ENCODE measurements around the gene HMGXB3. TPM values are rescaled to one million over a fixed set of nuclear protein-coding genes. Genes with fewer than 3 reads are reported as not detected.

HMGXB3 gene
- polyA plus RNA-seq, 1 donor from 2014 or later = 66.6 TPM

DNA sequence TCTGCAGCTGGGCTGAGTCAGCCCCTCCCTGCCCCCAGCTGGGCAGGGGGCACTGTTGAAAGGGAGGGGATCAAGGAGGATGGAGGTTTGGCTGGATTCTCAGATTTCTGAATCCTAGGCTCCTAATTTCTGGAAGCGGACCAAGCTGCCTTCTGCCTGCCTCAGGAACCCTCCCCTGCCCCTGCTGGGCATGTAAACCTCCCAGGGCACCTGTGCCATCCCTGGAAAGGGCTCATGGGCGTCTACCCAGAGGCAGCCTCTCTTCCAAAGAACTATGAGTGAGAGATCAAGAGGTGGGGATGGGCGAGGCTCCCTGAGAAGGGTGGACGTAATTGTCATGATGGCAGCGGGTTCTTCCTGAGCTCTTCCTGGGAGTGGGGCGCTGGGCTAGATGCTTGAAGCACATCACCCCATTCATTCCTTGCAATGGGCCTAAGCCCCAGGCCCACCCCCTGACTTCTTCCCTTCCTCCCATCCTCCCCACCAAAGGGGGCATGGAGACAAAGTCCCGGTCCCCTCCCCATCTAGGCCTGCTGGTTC lies 64.2 kb downstream of the HMGXB3 start:
- Histone ChIP-seq H3F3A (ENCODE audit: insufficient read depth, low read length, poor library complexity, severe bottlenecking) (no peaks in the 10 kb centered on the region), H4K20me1 (ENCODE audit: insufficient read depth) (no peaks in the 10 kb centered on the region), H3K9me3 (ENCODE audit: low read length) (no peaks in the 10 kb centered on the region), H3K27ac (ENCODE audit: low read length) (no peak overlapping the region), H3K9me2 (ENCODE audit: insufficient read depth, low read length) (no peaks in the 10 kb centered on the region), H3K4me2 (ENCODE audit: low read length) (no peak overlapping the region), H2AFZ (ENCODE audit: low read depth, low read length) (no peak overlapping the region), H3K36me3 (ENCODE audit: insufficient read depth, low read length) (no peaks in the 10 kb centered on the region), H3K79me2 (replicated peaks; ENCODE audit: insufficient read depth, low read length) (no peaks in the 10 kb centered on the region), H3K9ac (ENCODE audit: low read length) (no peak overlapping the region), H3K27me3 (ENCODE audit: insufficient read depth, low read depth, low read length) (no peaks in the 10 kb centered on the region), H3K4me3 (ENCODE audit: low read length) (no peak overlapping the region)
- TF ChIP-seq REST (IDR thresholded peaks at IDR 0.05; ENCODE audit: borderline replicate concordance) (no peak), SMC3 (conservative IDR thresholded peaks at IDR 0.05; ENCODE audit: poor library complexity) (no peak), MXI1 (conservative IDR thresholded peaks at IDR 0.05; ENCODE audit: poor library complexity, severe bottlenecking) (no peak), RAD21 (conservative IDR thresholded peaks at IDR 0.05) (no peak), TAF1 (IDR thresholded peaks at IDR 0.05; ENCODE audit: low read depth) (no peak), EZH2 (IDR thresholded peaks at IDR 0.05; ENCODE audit: borderline replicate concordance, insufficient read depth, low read length, poor library complexity, severe bottlenecking) (no peak), EP300 (conservative IDR thresholded peaks at IDR 0.05; ENCODE audit: poor library complexity, severe bottlenecking) (no peak), POLR2AphosphoS5 (IDR thresholded peaks at IDR 0.05) (no peak)
- TF ChIP-seq, protein P1, sequence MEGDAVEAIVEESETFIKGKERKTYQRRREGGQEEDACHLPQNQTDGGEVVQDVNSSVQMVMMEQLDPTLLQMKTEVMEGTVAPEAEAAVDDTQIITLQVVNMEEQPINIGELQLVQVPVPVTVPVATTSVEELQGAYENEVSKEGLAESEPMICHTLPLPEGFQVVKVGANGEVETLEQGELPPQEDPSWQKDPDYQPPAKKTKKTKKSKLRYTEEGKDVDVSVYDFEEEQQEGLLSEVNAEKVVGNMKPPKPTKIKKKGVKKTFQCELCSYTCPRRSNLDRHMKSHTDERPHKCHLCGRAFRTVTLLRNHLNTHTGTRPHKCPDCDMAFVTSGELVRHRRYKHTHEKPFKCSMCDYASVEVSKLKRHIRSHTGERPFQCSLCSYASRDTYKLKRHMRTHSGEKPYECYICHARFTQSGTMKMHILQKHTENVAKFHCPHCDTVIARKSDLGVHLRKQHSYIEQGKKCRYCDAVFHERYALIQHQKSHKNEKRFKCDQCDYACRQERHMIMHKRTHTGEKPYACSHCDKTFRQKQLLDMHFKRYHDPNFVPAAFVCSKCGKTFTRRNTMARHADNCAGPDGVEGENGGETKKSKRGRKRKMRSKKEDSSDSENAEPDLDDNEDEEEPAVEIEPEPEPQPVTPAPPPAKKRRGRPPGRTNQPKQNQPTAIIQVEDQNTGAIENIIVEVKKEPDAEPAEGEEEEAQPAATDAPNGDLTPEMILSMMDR (IDR thresholded peaks at IDR 0.05; ENCODE audit: poor library complexity, severe bottlenecking) = no peak

DNA sequence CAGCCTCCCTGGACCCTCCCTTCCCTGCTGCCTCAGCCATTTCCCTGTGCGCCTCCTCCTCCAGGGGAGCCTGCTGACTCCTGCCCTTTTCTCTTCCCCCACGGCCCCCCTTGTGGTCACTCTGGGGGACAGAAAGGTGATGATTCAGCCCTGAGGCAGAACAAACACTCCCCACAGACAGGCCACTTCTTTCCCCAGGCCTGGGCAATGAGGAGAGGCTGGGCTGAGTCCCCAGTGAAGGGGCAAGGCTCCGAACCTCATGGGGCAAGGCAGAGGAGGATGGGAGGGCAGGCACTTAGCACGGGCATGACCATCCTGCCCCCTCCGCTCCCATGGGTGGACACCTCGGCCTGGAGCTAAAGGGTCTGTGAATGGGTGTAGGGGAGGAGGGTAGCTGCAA lies 64.8 kb downstream of the HMGXB3 start:
- no peak overlapping the region for H3K27ac ChIP-seq (ENCODE audit: low read length)
- H3K9ac ChIP-seq (ENCODE audit: low read length) = no peak overlapping the region
- H3K27me3 ChIP-seq (ENCODE audit: insufficient read depth, low read depth, low read length) = no peaks in the 10 kb centered on the region
- no peaks in the 10 kb centered on the region for H3K79me2 ChIP-seq (replicated peaks; ENCODE audit: insufficient read depth, low read length)
- H3K9me2 ChIP-seq (ENCODE audit: insufficient read depth, low read length) = no peaks in the 10 kb centered on the region
- TF ChIP-seq SMC3 (conservative IDR thresholded peaks at IDR 0.05; ENCODE audit: poor library complexity) (no peak), EP300 (conservative IDR thresholded peaks at IDR 0.05; ENCODE audit: poor library complexity, severe bottlenecking) (no peak), TAF1 (IDR thresholded peaks at IDR 0.05; ENCODE audit: low read depth) (no peak), EZH2 (IDR thresholded peaks at IDR 0.05; ENCODE audit: borderline replicate concordance, insufficient read depth, low read length, poor library complexity, severe bottlenecking) (no peak), POLR2AphosphoS5 (IDR thresholded peaks at IDR 0.05) (no peak), RAD21 (conservative IDR thresholded peaks at IDR 0.05) (no peak), REST (IDR thresholded peaks at IDR 0.05; ENCODE audit: borderline replicate concordance) (no peak), MXI1 (conservative IDR thresholded peaks at IDR 0.05; ENCODE audit: poor library complexity, severe bottlenecking) (no peak)
- TF ChIP-seq, protein P1 (IDR thresholded peaks at IDR 0.05; ENCODE audit: poor library complexity, severe bottlenecking) = no peak
- no peaks in the 10 kb centered on the region for H3F3A ChIP-seq (ENCODE audit: insufficient read depth, low read length, poor library complexity, severe bottlenecking)
- no peaks in the 10 kb centered on the region for H3K9me3 ChIP-seq (ENCODE audit: low read length)
- no peak overlapping the region for H2AFZ ChIP-seq (ENCODE audit: low read depth, low read length)
- no peaks in the 10 kb centered on the region for H4K20me1 ChIP-seq (ENCODE audit: insufficient read depth)
- no peak overlapping the region for H3K4me2 ChIP-seq (ENCODE audit: low read length)
- H3K4me3 ChIP-seq (ENCODE audit: low read length) = no peak overlapping the region
- H3K36me3 ChIP-seq (ENCODE audit: insufficient read depth, low read length) = no peaks in the 10 kb centered on the region
